ENCODE data around the gene ACTN2. TPM values are rescaled to one million over a fixed set of nuclear protein-coding genes. Genes with fewer than 3 reads are reported as not detected.

The ACTN2 gene
- total RNA-seq, 1 experiment from 2014 or later: not detected

DNA sequence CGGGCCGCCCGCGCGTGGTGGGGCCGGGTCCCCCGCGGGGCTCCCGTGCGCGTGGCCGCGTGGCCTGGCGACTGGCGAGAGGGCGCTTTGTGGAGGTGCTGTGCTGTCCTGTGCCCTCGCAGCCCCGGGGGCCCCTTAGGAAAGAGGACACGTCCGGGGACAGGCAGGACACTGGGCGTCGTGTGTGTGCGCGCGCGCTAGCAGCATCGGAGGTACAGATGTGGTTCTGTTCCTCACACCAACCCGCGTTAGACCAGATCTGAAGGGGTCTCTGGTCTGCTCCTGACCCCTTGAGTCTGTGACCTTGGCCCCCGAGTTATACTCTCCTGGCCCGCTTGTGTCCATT is 489 bp downstream of the ACTN2 start:
- Histone ChIP-seq H3K4me3 (ENCODE audit: low read length) (no peak overlapping the region), H3K79me2 (ENCODE audit: low read length) (no peaks in the 10 kb centered on the region), H3K36me3 (ENCODE audit: insufficient read depth, low read length) (no peaks in the 10 kb centered on the region), H3K27ac (ENCODE audit: low read length) (no peak overlapping the region), H3K4me2 (ENCODE audit: low read depth, low read length, poor library complexity, severe bottlenecking) (no peak overlapping the region), H2AFZ (ENCODE audit: low read length) (no peak overlapping the region), H3K27me3 (ENCODE audit: low read length) (no peaks in the 10 kb centered on the region), H3K9me2 (replicated peaks; ENCODE audit: insufficient read depth, low read length) (no peaks in the 10 kb centered on the region), H3K4me1 (ENCODE audit: low read length) (no peaks in the 10 kb centered on the region), H3K9me3 (ENCODE audit: low read length) (no peaks in the 10 kb centered on the region), H4K20me1 (ENCODE audit: insufficient read depth, low read depth, low read length) (no peaks in the 10 kb centered on the region), H3K9ac (ENCODE audit: low read length) (no peak overlapping the region)
- DNase-seq: no peak

DNA sequence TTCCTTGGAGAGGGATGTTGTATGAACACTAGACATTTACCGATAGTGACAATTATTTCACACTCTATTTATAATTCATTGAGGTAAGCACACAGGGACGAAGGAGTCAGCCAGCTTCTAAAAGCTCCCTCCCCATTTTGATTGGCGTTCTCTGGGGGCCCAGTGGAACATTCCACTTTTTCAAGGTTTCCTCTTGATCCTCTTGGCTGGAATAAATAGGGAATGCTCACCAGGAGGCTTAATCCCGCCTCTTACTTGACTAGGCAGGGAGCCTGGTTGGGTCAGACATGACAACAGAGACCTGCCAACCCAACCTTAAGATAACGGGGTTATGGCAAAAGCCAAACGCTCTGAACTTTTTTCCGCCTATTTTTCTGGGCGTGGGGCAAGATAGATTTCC is 974 bp downstream of the ACTN2 start:
- Histone ChIP-seq H3K79me2 (ENCODE audit: low read length) (no peaks in the 10 kb centered on the region), H3K4me1 (ENCODE audit: low read length) (no peaks in the 10 kb centered on the region), H3K4me2 (ENCODE audit: low read depth, low read length, poor library complexity, severe bottlenecking) (no peak overlapping the region), H3K9me3 (ENCODE audit: low read length) (no peaks in the 10 kb centered on the region), H4K20me1 (ENCODE audit: insufficient read depth, low read depth, low read length) (no peaks in the 10 kb centered on the region), H3K27ac (ENCODE audit: low read length) (no peak overlapping the region), H2AFZ (ENCODE audit: low read length) (no peak overlapping the region), H3K9ac (ENCODE audit: low read length) (no peak overlapping the region), H3K36me3 (ENCODE audit: insufficient read depth, low read length) (no peaks in the 10 kb centered on the region), H3K9me2 (replicated peaks; ENCODE audit: insufficient read depth, low read length) (no peaks in the 10 kb centered on the region), H3K27me3 (ENCODE audit: low read length) (no peaks in the 10 kb centered on the region), H3K4me3 (ENCODE audit: low read length) (no peak overlapping the region)
- no peak for DNase-seq

DNA sequence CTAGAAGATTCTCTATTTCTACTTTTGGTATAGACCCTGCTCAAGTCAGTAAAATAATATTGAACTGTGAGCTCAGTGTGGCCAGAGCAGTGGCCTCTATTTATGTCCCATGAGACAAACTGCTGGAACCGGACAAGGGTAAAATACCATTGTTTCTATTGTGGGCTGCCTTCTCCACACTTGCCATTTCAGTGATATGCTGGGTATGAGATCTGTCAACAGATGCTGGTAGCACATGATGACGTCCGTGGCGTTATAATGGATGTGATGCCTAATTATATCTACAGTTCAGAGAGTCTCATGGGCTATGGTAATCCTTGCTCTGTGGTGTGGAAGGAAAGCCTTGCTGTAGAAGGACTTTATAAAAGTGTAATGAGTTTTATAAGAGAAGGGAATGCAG is 2.4 kb downstream of the ACTN2 start:
- H3K27ac ChIP-seq (ENCODE audit: low read length): no peak overlapping the region
- no peaks in the 10 kb centered on the region for H3K27me3 ChIP-seq (ENCODE audit: low read length)
- no peaks in the 10 kb centered on the region for H3K79me2 ChIP-seq (ENCODE audit: low read length)
- no peak for DNase-seq
- H3K9ac ChIP-seq (ENCODE audit: low read length): no peak overlapping the region
- H3K4me2 ChIP-seq (ENCODE audit: low read depth, low read length, poor library complexity, severe bottlenecking): no peak overlapping the region
- no peaks in the 10 kb centered on the region for H3K9me3 ChIP-seq (ENCODE audit: low read length)
- no peak overlapping the region for H2AFZ ChIP-seq (ENCODE audit: low read length)
- no peaks in the 10 kb centered on the region for H3K36me3 ChIP-seq (ENCODE audit: insufficient read depth, low read length)
- no peaks in the 10 kb centered on the region for H3K9me2 ChIP-seq (replicated peaks; ENCODE audit: insufficient read depth, low read length)
- no peaks in the 10 kb centered on the region for H3K4me1 ChIP-seq (ENCODE audit: low read length)
- H3K4me3 ChIP-seq (ENCODE audit: low read length): no peak overlapping the region
- no peaks in the 10 kb centered on the region for H4K20me1 ChIP-seq (ENCODE audit: insufficient read depth, low read depth, low read length)

- H3K27ac ChIP-seq (ENCODE audit: low read length): no peak overlapping the region
- H3K9me3 ChIP-seq (ENCODE audit: low read length): no peaks in the 10 kb centered on the region
- no peak overlapping the region for H3K4me2 ChIP-seq (ENCODE audit: low read depth, low read length, poor library complexity, severe bottlenecking)
- H3K9ac ChIP-seq (ENCODE audit: low read length): no peak overlapping the region
- H3K9me2 ChIP-seq (replicated peaks; ENCODE audit: insufficient read depth, low read length): no peaks in the 10 kb centered on the region
- no peaks in the 10 kb centered on the region for H4K20me1 ChIP-seq (ENCODE audit: insufficient read depth, low read depth, low read length)
- DNase-seq: no peak
- H3K4me1 ChIP-seq (ENCODE audit: low read length): no peaks in the 10 kb centered on the region
- no peak overlapping the region for H3K4me3 ChIP-seq (ENCODE audit: low read length)
- no peaks in the 10 kb centered on the region for H3K36me3 ChIP-seq (ENCODE audit: insufficient read depth, low read length)
- H3K79me2 ChIP-seq (ENCODE audit: low read length): no peaks in the 10 kb centered on the region
- no peak overlapping the region for H2AFZ ChIP-seq (ENCODE audit: low read length)
- H3K27me3 ChIP-seq (ENCODE audit: low read length): no peaks in the 10 kb centered on the region
These were observed 3.6 kb downstream of the ACTN2 start for GRCh38 chr1:236689713-236690569.

DNA sequence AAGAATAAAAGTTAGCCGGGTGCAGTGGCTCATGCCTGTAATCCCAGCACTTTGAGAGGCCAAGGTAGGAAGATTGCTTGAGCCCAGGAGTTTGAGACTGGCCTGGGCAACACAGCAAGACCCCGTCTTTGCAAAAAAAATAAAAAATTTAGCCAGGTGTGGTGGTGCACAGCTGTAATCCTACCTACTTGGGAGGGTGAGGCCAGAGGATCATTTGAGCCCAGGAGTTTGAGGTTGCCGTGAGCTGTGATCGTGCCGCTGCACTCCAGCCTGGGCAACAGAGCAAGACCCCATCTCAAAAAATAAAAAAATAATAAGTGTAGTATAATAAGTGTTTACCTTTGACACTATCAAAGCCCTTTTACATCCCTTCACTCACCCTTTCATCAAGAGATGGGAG is 5.0 kb downstream of the ACTN2 start:
- Histone ChIP-seq H3K9me3 (ENCODE audit: low read length) (no peaks in the 10 kb centered on the region), H3K4me1 (ENCODE audit: low read length) (no peaks in the 10 kb centered on the region), H3K9me2 (replicated peaks; ENCODE audit: insufficient read depth, low read length) (no peaks in the 10 kb centered on the region), H3K9ac (ENCODE audit: low read length) (no peak overlapping the region), H3K79me2 (ENCODE audit: low read length) (no peaks in the 10 kb centered on the region), H3K27ac (ENCODE audit: low read length) (no peak overlapping the region), H3K4me2 (ENCODE audit: low read depth, low read length, poor library complexity, severe bottlenecking) (no peak overlapping the region), H4K20me1 (ENCODE audit: insufficient read depth, low read depth, low read length) (no peaks in the 10 kb centered on the region), H3K27me3 (ENCODE audit: low read length) (no peaks in the 10 kb centered on the region), H3K4me3 (ENCODE audit: low read length) (no peak overlapping the region), H2AFZ (ENCODE audit: low read length) (no peak overlapping the region), H3K36me3 (ENCODE audit: insufficient read depth, low read length) (no peaks in the 10 kb centered on the region)
- no peak for DNase-seq

- no peak overlapping the region for H3K27ac ChIP-seq (ENCODE audit: low read length)
- no peak overlapping the region for H3K4me3 ChIP-seq (ENCODE audit: low read length)
- H3K9me2 ChIP-seq (replicated peaks; ENCODE audit: insufficient read depth, low read length): no peaks in the 10 kb centered on the region
- H3K36me3 ChIP-seq (ENCODE audit: insufficient read depth, low read length): no peaks in the 10 kb centered on the region
- no peaks in the 10 kb centered on the region for H3K27me3 ChIP-seq (ENCODE audit: low read length)
- no peaks in the 10 kb centered on the region for H4K20me1 ChIP-seq (ENCODE audit: insufficient read depth, low read depth, low read length)
- H3K9me3 ChIP-seq (ENCODE audit: low read length): no peaks in the 10 kb centered on the region
- H2AFZ ChIP-seq (ENCODE audit: low read length): no peak overlapping the region
- DNase-seq: no peak
- H3K79me2 ChIP-seq (ENCODE audit: low read length): no peaks in the 10 kb centered on the region
- H3K4me1 ChIP-seq (ENCODE audit: low read length): no peaks in the 10 kb centered on the region
- H3K9ac ChIP-seq (ENCODE audit: low read length): no peak overlapping the region
- H3K4me2 ChIP-seq (ENCODE audit: low read depth, low read length, poor library complexity, severe bottlenecking): no peak overlapping the region
These were observed 5.8 kb downstream of the ACTN2 start for GRCh38 chr1:236692128-236692527.

DNA sequence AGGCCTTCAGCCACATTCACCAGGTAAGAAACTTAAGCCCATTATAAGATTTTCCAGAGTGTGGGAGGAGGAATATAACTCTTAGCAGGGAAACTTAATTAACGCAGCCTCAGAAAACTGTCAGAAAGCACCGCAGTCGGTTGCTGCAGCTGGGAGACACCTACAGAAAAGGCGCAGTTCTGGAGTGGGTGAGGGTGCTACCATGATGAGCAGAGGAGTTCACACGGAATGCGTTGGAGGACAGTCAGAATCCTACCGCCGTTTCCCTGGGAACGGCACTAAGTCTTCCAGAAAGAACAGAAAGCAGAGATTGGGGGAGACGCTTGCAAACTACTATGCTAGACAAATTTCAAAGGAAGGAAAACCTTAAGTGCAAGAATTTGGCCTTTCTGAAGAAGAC is 6.4 kb downstream of the ACTN2 start:
- no peak overlapping the region for H3K4me3 ChIP-seq (ENCODE audit: low read length)

DNA sequence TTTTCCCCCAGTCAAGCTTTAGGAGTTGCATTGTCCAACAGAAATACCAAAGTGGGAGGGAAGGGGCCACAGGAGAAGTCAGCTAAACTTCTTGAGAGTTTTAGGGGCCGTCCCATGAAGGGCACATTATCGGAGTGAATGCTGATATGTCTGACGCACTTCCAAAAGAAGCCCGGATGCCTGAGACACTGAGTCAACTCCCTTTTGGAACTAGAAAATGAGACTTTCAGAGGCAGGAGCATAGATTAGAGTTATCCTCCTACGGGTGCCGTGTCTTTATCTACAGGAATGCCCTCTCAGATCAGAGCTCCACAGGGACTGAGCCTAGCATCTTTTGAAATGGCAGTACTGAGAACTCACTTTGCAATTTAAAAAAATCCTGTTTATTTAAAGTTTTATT is 13.1 kb downstream of the ACTN2 start:
- no peaks in the 10 kb centered on the region for H3K9me3 ChIP-seq (ENCODE audit: low read length)
- H3K79me2 ChIP-seq (ENCODE audit: low read length): no peaks in the 10 kb centered on the region
- H3K4me1 ChIP-seq (ENCODE audit: low read length): no peaks in the 10 kb centered on the region
- no peak overlapping the region for H3K27ac ChIP-seq (ENCODE audit: low read length)
- DNase-seq: no peak
- no peaks in the 10 kb centered on the region for H3K9me2 ChIP-seq (replicated peaks; ENCODE audit: insufficient read depth, low read length)
- H3K4me2 ChIP-seq (ENCODE audit: low read depth, low read length, poor library complexity, severe bottlenecking): no peak overlapping the region
- no peak overlapping the region for H3K9ac ChIP-seq (ENCODE audit: low read length)
- no peak overlapping the region for H3K4me3 ChIP-seq (ENCODE audit: low read length)
- no peaks in the 10 kb centered on the region for H4K20me1 ChIP-seq (ENCODE audit: insufficient read depth, low read depth, low read length)
- H3K27me3 ChIP-seq (ENCODE audit: low read length): no peaks in the 10 kb centered on the region
- no peaks in the 10 kb centered on the region for H3K36me3 ChIP-seq (ENCODE audit: insufficient read depth, low read length)
- H2AFZ ChIP-seq (ENCODE audit: low read length): no peak overlapping the region

More for the DNA sequence above, 6.4 kb downstream of the ACTN2 start:
- Histone ChIP-seq H4K20me1 (ENCODE audit: insufficient read depth, low read depth, low read length) (no peaks in the 10 kb centered on the region), H3K9me2 (replicated peaks; ENCODE audit: insufficient read depth, low read length) (no peaks in the 10 kb centered on the region), H3K9ac (ENCODE audit: low read length) (no peak overlapping the region), H3K27ac (ENCODE audit: low read length) (no peak overlapping the region), H3K9me3 (ENCODE audit: low read length) (no peaks in the 10 kb centered on the region), H3K36me3 (ENCODE audit: insufficient read depth, low read length) (no peaks in the 10 kb centered on the region), H3K27me3 (ENCODE audit: low read length) (no peaks in the 10 kb centered on the region), H2AFZ (ENCODE audit: low read length) (no peak overlapping the region), H3K4me2 (ENCODE audit: low read depth, low read length, poor library complexity, severe bottlenecking) (no peak overlapping the region), H3K79me2 (ENCODE audit: low read length) (no peaks in the 10 kb centered on the region), H3K4me1 (ENCODE audit: low read length) (no peaks in the 10 kb centered on the region)
- no peak for DNase-seq

Data from Karpas-422 (cell line).